ENCODE measurements around the gene PGAM4.
"Not testable (repeated sequence)": the region's sequence is repeated elsewhere in the genome, so short reads cannot be mapped to it uniquely, and the experiment has no call there.

PGAM4 gene

DNA sequence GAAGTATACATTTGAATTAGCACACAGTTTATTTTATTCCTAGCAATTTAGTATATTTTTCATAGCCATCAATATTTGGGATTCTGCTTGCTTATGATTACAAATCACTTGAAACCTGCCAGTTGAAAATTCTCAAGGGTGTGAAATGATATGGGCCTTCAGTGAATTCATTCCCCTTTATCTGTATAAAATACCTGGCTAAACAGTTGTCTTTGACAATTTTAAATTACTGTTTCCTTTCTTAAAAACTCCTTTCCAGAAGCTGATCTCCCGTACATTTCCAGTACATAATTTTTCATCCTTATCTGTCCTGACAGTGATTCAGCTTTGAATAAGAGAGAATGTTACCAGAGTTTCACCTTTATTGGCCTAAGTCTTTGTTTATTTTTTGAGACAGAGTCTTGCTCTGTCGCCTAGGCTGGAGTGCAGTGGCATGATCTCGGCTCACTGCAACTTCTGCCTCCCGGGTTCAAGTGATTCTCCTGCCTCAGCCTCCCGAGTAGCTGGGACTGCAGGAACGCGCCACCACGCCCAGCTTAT, 45.0 kb downstream of the PGAM4 start:
- no peak for DNase-seq

DNA sequence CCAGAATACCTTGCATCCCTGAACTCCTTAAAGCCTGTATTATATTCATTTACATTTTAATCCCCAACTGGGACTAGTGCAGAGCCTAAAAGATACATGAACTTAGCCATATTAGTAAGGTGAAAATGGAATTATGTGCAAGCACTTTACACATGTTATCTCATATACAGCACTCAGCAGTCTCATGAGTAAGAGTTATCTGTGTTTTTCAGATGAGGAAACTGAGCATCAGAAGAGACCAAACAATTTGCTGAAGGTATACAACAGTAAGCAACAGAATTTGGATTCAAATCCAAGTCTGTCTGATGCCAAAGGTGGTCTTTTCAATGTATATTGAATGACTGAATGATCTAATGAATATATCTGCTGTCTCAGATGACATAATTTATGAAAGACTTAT, 46.7 kb downstream of the PGAM4 start:
- DNase-seq = no peak

DNA sequence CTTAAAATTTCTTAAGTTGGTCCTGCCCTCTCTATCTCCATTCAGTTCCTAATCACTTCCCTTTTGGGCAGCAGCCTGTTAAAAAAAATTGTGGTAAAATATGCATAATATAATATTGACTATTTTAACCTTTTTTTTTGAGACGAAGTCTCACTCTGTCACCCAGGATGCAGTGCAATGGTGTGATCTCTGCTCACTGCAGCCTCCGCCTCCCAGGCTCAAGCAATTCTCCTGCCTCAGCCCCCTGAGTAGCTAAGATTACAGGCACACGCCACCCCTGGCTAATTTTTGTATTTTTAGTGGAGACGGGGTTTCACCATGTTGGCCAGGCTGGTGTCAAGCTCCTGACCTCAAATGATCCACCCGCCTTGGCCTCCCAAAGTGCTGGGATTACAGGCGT, 50.1 kb downstream of the PGAM4 start:
- DNase-seq = not testable (repeated sequence)

DNA sequence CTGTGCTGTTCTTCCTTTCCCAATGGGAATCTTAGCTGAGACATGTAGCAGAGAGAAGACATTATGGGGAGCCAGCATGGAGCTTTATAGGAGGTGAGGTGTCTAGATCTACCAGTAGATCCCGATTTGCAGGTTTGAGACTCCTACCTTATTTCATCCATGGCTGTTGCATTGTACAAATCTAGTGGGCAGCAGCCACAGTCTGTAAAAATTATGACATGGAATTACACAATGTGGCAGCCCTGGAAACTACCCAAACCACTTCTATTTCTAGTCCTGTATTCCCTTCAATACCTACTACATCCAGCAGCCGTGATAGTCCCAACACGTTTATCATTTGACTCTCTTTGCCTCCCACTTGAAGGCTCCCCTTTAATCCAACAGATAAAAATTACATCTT, 50.9 kb downstream of the PGAM4 start:
- DNase-seq = no peak
